Renal pelvis (tissue), 4 donors: ENCODE measurements around the gene PLEKHA7. TPM values are rescaled to one million over a fixed set of nuclear protein-coding genes. Genes with fewer than 3 reads are reported as not detected.
A peak's percentile ranks its signal among the peaks of the same experiment; 100 is the strongest.

Experiments
- DNase-seq: peaks from one replicate; pipeline ENCODE4 v3.0.0-alpha.2; 2013
- polyA plus RNA-seq, 3 donors: library from polyadenylated mRNA; unstranded; fragments of 120-200 nt; gene quantifications; one replicate each; pipeline ENCODE4 v1.2.1, GENCODE V29; 2013; ENCODE audit not compliant: insufficient read length in 3 of 3

Gene PLEKHA7
- polyA plus RNA-seq, 3 donors: 38.9 to 60.9 (median 55.2) TPM

DNA sequence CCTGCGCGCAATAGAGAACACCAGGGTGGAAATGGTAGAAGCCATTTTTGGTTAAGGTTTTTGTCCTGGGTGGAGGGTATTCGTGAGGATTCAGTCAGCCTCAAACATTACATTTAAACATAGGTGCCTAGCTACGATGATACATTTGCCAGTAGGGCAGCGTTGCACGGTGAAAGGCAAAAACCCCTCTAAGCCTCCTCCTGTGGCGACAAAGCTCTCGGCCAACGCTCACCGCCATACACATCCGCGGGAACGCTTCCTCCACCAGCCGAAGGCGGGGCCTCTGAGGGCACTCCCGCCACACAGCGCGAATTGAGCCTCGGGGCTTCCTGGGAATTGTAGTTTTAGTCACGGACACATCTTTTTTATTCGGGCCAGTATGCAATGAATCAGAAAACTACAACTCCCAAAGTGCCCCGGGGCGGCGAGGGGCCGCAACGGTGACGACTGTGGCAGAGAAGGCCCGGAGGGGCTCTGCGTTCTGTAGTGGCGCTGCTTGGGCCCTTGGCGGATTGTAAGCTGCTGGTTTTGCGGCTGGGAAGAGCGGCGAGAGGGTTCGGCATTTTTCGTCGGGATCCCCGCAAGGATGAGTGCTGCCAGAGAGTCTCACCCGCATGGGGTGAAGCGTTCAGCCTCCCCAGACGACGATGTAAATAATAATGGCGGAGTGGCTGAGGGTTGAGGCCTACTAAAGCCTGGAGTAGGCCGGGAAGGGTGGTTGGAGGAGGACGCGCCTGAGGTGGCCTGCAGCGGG, 275.8 kb downstream of the PLEKHA7 start, which contains the start of gene C11orf58:
C11orf58 (plus strand) TSS at position 455 of the 754 bp plus-strand sequence; CDS start at position 587, 132 bp downstream.
- DNase-seq: peak; percentile 98

DNA sequence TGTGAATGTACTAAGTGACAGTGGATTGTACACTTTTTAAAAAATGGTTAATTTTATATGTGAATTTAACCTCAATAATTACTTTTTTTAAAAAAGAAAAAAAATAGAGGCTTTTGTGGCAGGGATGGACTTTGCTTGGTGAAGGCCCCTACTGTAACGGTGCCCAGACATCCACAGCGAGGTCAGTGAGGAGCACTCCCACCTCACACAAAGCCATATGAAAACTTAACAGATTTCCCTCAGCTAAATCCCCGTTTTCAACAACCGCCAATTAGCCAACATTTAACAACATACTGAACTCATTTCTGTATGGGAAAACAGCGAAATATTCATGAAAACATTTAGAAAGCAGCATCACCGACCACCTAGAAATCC, 276.4 kb downstream of the PLEKHA7 start:
- no peak for DNase-seq

Other genes with a start within 250 kb of the PLEKHA7 start
- gene RPS13, start 63.3 kb upstream of the PLEKHA7 start, polyA plus RNA-seq: 1,000 to 10,000 TPM; 1,105 to 1,361 (median 1,138) TPM
- gene PIK3C2A, start 193.6 kb upstream of the PLEKHA7 start, polyA plus RNA-seq: 10 to 100 TPM; 50.3 to 68.2 (median 64.5) TPM